Stimulated activated CD8-positive, alpha-beta memory T cell treated with anti-CD3 and anti-CD28 coated beads, Interleukin-7, amount 100 ng/mL, for 48 hours (primary cell): ENCODE measurements around the gene SH3GL1.

Experiments
- DNase-seq, 2 donors: peaks; one replicate each; pipeline ENCODE4 v3.0.0-alpha.2; 2020; ENCODE audit warnings: low read depth in 1 of 2; ENCODE audit errors: extremely low read depth in 1 of 2

Gene SH3GL1

DNA sequence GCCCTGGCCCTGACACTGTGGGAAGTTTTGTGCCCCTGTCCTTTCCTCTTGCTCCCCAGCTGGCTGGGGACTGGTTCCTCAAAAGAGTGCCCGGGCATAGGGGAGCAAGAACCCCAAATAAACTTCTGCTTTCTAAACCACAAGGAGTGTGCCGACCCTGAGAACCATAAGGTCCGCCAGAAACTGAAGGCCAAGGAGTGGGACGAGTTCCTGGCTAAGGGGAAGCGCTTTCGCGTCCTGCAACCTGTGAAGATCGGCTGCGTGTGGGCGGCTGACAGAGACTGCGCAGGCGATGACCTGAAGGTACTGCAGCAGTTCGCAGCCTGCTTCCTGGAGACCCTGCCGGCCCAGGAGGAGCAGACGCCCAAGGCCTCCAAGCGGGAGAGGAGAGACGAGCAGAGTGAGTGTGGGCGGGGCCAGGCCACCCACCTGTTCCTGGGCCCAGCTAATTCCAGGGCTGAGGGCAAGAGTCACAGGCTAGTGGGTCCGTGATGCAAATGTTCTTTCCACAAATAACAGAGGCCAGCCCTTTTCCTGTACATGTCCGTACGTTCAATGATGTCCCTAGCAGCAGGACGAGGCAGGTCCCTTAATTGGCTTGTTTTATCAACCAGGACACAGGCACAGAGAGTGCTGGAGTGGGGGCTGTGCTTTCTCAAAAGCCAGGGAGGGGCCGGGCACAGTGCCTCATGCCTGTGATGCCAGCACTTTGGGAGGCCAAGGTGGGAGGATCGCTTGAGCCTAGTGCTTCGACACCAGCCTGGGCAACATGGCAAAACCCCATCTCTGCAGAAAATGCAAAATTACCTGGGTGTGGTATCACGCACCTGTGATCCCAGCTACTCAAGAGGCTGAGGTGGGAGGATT, 31.7 kb upstream of the SH3GL1 start:
- DNase-seq, result no peak

DNA sequence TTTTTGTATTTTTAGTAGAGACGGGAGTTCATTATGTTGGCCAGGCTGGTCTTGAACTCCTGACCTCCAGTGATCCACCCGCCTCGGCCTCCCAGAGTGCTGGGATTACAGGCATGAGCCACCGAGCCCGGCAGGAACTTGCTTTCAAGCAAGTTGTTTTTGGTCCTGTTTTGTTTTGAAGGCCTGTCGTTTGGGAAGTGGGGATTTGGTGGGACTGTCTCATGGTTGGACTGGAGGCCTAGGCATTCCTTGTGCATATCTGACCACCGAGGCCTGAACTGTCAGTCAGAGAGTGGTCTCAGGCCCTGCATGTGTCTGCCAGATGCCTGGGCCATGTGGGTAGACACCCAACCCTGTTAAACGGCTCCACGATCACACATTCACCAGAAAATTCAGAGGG, 30.9 kb upstream of the SH3GL1 start:
- DNase-seq, result no peak

DNA sequence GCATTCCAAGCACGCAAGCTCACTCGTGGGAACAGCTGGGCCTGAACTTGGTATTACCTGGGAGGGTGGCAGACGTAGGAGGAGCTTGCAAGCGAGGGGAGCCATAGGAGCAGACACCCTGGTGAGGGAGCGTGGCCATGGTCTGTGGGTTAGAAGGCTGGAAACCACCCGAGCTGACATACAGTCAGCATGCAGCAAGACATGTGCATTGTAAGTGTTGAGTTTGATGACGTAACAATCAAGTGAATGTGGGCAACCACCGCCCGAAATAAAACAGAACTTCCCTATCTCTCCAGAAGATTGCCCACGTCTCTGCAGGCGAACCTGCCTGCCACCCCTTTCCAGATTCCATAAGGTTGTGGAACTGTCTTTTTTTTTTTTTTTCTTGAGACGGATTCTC, 30.4 kb upstream of the SH3GL1 start:
- DNase-seq, result no peak

DNA sequence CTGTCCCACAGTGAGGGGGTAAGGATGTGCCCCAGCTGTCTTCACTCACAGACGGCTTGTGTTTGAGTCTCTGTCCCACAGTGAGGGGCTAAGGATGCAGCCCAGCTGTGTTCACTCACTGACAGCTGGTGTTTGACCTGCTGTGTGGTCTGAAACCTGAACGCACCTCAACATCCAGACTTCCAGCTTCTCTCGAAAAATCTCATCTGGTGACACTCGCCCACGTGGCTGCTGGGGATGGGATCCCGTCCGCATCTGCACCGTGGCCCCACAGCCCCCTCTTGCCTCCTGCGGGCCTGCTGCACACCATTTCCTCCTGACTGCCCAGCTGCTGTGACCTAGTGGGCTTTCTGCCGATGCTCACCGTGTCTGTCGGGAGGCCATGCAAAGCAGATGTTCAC, 29.4 kb upstream of the SH3GL1 start:
- DNase-seq, result no peak

DNA sequence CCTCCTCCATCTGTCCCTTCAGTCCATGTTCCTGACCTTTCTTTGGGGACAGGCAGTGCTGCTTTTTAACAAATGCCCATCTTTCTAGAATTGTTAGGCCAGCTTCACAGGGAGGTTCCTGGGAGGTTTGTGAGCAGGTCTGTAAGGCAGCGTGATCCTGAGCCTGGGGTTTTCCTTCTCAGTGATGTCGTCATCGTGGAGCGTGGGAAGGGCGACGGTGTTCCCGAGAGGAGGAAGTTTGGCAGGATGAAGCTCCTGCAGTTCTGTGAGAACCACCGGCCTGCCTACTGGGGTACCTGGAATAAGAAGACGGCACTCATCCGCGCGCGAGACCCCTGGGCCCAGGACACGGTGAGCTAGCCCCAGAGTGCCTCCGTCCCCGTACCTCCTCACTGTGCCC, 28.9 kb upstream of the SH3GL1 start:
- DNase-seq, result no peak

DNA sequence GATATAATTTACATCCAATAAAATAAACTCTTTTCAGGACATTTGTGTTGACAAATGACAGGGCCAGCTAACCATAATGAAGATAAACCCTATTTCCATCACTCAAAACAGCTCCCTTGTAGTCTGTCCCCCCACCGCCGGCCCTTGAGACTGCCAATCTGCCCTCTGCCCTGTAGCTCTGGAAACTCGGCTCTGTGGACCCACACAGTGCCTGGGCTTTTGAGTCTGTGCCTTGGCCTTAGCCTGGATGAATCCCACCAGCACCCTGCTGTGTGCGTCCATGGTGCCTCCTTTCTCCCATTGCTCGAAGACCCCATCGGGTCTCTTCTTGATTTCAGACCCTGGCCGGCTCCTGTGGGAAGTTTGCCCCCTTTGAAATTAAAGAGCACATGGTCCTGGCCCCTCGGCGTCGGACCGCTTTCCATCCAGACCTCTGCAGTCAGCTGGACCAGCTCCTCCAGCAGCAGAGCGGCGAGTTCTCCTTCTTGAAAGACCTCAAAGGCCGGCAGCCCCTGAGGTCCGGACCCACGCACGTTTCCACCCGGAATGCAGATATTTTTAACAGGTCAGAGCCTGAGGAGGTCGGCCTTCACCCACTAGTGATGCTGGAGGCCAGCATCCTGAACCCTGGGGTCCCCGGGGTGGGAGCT, 28.1 kb upstream of the SH3GL1 start:
- no peak for DNase-seq

DNA sequence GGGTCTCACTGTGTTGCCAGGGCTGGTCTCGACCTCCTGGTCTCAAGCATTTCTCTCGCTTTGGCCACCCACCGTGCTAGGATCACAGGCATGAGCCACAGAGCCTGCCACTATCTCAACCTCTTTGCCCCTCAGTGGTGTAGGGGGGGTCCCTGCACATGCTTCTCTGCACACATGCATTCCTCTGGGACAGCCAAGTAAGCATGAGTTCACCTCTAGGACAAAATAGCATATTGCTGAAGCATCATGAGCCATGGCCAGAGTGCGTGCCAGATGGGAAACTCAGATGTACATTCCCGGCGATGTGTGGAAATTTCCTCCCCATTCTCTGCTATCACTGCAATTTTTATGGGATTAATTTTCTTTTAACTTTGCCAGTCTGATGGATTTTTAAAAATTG, 25.2 kb upstream of the SH3GL1 start:
- no peak for DNase-seq

DNA sequence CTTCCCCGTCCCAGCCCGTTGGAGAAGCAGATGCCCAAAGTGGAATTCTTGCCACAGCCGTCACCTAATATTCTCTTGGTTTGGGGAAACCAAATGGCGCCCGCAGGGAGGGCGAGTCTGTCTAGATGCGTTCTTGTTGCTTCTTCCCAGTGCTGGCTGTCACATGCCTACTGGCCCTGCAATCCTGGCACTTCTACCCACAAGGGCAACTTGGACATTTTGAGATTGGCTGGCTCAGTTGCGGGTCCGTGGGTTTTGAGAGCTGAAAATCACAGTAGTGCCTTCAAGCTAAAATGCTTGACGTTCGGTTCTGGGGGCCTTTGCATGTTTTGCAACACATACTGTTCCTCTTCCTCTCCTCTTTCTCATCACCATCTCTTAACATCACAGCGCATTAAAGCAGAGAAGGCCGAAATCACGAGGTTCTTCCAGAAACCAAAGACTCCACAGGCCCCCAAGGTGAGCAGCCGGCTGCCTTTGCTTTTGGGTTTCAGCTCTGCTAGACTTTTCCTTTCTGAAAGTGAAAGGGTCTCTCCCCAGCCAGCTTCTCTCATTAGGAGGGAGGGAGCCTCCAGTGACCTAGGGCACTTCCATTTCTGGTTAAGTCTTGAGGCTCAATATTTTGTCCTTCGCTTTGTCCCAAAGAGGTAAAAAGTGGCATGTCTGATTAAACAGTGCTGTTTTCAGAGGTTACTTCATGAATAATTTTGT, 23.2 kb upstream of the SH3GL1 start:
- no peak for DNase-seq

DNA sequence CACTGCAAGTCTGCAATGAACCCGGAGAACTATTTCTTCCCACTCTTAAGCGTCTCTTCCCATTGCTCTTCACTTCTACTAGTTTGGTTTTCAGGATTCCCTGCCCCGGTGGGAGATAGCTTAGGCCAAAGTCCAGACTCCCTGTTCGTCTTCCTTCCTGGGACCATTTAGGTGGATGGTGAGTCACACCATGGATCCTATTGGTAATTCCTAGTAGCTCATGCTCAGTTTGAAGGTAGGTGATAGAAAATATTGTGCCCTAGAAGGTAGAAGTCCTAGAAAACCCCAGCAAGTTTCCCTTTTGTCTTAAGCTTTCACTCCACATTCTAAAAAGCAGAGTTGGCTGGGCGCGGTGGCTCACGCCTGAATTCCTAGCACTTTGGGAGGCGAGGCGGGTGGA, 15.9 kb upstream of the SH3GL1 start:
- no peak for DNase-seq

DNA sequence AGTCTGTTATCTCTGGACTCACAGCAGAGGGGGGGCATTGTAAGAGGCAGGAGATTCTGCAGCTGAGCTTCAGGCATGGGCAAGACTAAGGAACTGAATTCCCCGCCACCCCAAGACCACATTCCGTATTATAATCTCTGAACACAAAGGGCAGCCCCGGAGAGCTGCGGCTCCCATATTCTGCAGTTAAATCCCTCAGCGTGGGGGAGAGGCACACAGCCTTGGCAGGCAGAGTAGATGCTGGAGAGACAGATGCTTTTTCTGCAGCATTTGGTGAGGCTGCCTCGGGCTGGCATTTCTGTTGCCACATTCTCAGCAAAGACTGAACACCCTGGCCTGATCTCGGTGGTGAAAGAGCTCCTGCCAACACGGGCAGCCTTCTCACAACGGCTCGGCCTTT, 15.0 kb upstream of the SH3GL1 start:
- no peak for DNase-seq

DNA sequence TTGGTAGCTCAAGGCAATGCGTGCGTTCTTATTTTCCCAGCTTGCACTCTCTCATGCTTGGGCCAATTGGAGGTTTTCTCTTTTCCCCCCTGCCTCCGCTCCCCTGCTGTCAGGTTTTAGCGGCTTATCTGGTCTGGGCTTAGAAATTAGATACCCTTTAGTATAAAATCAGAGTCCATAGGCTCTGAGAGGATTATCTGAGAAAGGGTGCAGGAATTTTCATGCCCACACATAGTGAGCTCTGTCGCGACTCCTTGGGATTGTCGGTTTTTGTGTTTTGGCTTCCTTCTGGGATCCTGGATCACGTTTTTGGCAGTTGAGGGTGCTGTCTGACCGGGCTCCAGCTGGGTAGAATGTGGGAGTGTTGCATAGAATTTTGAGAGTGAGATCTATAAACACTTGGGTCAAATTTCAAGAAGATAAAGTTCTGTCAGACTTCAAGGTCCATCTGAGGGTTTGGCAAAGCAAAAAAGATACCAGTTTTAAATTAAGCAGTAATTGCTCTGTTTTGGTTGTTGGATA, 14.5 kb upstream of the SH3GL1 start:
- DNase-seq, result no peak

DNA sequence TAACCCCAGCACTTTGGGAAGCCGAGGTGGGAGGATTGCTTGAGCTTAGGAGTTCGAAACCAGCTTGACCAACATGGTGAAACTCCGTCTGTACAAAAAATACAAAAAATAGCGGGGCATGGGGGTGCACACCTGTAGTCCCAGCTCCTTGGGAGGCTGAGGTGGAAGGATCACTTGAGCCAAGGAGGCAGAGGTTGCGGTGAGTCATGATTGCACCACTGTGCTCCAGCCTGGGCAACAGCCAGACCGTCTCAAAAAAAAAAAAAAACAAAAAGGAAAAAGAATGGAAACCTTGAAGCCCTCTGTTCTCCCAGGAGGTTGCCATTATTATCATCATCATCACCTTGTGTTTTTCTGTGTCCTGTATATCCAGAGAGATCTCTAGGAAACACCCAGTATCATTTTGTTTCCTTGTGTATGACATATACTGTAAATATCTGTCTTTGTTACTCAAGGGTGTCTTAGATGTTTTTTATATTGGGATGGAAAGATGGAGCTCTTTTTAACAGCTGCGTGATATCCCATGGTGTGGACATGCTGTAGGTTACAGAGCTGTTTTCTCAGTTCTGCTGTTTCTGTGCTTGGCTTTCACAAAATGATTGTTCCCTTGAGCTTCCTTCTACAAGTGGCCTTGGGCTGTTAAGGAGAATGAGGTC, 13.9 kb upstream of the SH3GL1 start:
- no peak for DNase-seq

DNA sequence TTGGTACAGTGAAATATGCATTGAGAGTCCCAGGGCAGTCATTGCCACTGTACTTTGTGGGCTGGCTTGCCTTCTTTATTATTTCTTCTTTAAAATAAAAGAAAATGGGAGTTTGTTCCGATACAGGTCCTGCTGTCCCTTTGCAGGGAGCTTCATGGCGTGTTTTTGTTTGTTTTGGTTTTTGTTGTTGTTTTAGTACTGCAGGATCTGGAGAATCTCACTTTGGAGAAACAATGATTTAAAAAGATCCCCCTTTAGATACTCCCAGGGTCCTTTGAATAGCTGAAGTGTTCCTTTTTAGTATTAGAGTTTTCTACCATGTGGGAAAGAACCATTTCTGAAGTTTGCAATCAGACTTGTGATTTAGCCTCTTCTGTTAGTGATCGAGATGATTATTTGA, 13.2 kb upstream of the SH3GL1 start:
- DNase-seq, result no peak

DNA sequence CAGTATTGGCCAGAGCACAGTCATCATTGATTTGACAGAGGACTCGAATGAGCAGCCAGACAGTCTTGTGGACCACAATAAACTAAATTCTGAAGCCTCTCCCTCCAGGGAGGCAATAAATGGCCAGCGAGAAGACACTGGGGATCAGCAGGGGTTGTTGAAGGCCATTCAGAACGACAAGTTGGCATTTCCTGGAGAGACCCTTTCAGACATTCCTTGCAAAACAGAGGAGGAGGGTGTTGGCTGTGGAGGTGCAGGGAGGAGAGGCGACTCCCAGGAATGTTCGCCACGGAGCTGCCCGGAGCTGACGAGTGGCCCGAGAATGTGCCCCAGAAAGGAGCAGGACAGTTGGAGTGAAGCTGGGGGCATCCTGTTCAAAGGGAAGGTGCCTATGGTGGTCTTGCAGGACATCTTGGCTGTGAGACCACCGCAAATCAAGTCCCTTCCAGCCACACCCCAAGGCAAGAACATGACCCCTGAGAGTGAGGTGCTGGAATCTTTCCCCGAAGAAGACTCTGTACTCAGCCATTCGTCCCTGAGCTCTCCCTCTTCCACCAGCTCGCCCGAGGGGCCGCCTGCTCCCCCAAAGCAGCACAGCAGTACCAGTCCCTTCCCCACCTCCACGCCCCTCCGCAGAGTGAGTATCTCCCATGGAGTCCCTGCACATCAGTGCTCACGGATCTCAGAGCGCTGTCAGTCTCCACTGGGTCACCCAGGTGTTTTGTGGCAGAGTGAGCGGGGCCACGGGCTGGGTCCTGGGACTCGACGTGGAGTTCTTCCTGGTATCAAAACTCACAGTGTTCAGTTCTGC, 9.0 kb upstream of the SH3GL1 start:
- no peak for DNase-seq

DNA sequence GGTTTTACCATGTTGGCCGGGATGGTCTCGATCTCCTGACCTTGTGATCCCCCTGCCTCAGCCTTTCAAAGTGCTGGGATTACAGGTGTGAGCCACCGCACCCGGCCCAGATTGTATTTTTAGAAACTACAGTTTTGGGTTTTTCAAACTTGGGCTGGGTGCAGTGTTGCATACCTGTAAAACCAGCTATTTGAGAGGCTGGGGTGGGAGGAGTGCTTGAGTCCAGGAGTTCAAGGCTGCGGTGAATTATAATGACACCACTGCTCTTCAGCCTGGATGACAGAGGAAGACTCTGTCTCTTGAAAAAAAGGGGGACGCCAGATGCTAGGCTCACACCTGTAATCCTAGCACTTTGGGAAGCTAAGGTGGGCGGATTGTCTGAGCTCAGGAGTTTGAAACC, 6.3 kb upstream of the SH3GL1 start:
- DNase-seq, result no peak

DNA sequence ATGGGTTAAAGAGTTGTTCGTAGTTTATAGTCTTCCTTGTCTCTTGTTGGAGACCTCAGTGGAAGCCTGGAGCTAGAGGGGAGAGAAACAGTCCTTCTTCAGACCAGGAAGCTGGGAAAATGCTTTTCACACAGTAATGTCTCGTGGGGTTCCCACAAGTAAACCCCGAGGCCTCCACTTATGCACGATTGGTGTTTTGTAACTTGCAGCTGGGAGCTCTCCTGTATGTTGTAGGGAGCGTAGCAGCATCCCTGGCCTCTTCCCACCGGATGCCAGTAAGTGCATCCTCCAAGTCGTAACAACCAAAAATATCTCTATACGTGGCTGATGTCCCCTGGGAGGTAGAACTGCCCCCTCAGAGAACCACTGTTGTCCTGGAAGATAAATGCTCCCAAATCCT, 5.6 kb upstream of the SH3GL1 start:
- no peak for DNase-seq

DNA sequence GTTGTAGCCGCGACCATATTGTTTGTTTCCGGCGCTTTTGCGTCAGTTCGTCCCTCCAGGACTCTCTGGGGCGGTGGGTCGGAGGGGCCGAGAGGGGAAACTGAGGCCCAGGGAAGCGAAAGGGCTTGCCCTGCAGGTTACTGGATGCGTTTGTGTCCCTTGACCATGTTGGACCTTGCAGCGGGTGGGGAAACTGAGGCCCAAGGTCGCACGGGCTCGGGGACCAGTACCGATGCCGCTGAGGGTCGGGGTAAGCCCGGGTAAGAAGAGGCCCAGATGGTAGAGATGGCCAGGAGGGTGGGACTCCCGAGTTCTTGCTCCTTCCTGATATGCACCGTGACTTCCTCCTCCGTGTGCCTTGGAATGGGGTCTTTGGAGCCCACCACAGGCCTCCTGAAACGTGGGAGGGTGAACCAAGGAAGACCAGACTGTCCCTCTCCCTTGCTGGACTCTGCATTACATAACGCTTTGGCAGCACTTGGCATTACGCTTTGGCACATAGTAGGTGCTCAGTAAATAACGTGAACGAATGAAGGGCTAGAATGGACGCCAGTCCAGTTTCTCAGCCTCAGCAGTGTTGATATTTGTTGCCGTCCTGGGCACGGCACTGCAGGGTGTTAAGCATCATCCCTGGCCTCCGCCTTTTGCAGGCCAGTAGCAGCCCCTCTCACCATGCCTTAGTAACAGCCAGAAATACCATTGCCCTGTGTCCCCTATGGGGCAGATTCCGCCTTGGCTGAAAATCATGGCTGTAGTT, 2.8 kb upstream of the SH3GL1 start:
- no peak for DNase-seq

DNA sequence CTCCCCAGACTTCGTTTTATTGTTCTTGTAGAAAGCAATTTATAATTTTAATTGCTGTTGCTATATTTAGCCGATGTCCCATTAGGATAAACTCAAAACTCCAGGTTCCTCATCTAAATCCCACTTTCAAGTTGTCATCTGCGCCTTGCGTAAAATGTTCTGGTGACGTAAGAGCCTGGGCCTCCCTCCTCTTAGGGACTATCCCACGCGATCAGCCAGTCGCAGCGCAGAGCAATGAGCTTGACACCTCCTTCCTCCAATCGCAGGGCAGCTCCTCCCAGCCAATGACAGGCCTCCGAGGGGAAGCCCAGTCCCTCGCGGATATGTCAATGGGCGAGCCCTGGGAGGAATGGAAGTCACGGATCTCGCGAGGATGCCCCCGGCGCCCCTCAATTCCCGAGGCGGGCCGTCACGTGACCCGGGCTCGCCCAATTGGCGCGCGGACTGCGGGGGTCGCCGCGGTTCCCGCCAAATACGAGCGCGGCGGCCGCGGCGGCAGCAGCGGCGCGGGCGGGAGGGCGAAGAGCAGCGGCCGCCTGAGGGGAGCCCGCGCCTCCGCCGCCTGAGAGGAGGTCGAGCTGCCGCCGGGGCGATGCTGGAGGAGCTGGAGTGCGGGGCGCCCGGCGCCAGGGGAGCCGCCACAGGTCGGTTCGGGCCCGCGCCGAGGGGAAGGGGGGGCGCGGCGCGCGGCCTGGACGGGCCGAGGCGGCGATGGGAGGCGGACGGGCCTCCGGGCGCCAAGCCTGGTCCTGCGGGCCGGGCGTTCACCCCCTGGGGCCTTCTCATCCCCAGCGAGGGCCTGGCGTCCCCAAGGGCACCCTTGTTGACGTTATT, 2.0 kb upstream of the SH3GL1 start, which contains the start of gene CHAF1A:
CHAF1A (plus strand) TSS at position 470 of the 834 bp plus-strand sequence; CDS start at position 593, 123 bp downstream.
- DNase-seq, result peak; percentile 97 to 99

DNA sequence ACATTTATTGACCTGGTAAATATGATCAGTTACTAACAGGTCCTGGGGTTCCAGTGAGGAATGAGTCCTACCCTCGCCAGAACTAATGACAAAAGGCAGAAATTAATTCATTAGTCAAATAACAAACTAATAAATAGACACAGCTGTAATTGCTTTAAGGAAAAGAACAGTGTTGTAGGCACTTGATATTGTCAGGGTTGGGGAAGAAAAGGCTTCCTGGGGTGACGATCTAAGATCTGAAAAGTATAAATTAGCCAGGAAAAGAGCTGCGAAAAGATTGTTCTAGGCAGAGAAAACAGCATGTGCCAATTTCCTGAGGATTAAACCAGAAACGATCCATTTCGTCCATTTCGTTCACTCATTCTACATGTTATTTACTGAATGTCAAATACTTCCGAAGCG, 1.4 kb upstream of the SH3GL1 start:
- no peak for DNase-seq
